HepG2 (cell line): ENCODE results near the gene ROM1. TPM values are rescaled to one million over a fixed set of nuclear protein-coding genes. Genes with fewer than 3 reads are reported as not detected.

Experiments
- ATF7-NPFF ChIP-seq: sonication (generic); formaldehyde crosslinking; IDR thresholded peaks from 2 replicates; pipeline ENCODE4 v1.8.1; 2023; ENCODE audit warnings: mild to moderate bottlenecking, low read depth, missing genetic modification reagents, moderate library complexity
- ATM ChIP-seq: fragments of 450-650 bp; IDR thresholded peaks from 2 replicates; pipeline ENCODE4 v1.7.1; 2017; ENCODE audit warnings: mild to moderate bottlenecking, borderline replicate concordance
- EHMT2 ChIP-seq: fragments of 200-600 bp; sonication (generic); IDR thresholded peaks from 2 replicates; pipeline ENCODE4 v1.7.0; 2017; ENCODE audit warnings: antibody characterized with exemption, low read depth, low read length, borderline replicate concordance
- ERF ChIP-seq: IDR thresholded peaks from 2 replicates; pipeline ENCODE4 v1.6.1; 2018; ENCODE audit warnings: missing biosample characterization, missing genetic modification reagents
- GZF1 ChIP-seq: sonication (generic); formaldehyde crosslinking; IDR thresholded peaks from 2 replicates; pipeline ENCODE4 v1.5.1; 2020; ENCODE audit warnings: mild to moderate bottlenecking, missing genetic modification reagents
- HNF4G ChIP-seq, 2 experiments: sonication (generic) in 1 of 2; formaldehyde crosslinking in 1 of 2; IDR thresholded peaks; 2 replicates each; pipeline versions ENCODE4 v1.4.0 to v1.6.1; 2011 to 2020; ENCODE audit warnings: borderline replicate concordance in 2 of 2, low read depth in 2 of 2, mild to moderate bottlenecking in 2 of 2, low read length in 1 of 2, missing genetic modification reagents in 1 of 2, moderate library complexity in 1 of 2
- HOXD1 ChIP-seq: sonication (generic); formaldehyde crosslinking; IDR thresholded peaks from 2 replicates; pipeline ENCODE4 v1.5.0; 2020; ENCODE audit warnings: missing genetic modification reagents
- IKZF1 ChIP-seq: fragments of 450-650 bp; IDR thresholded peaks from 2 replicates; pipeline ENCODE4 v1.7.1; 2016
- ISX ChIP-seq: sonication (generic); formaldehyde crosslinking; conservative IDR thresholded peaks from 2 replicates; pipeline ENCODE4 v1.5.0; 2020; ENCODE audit warnings: missing genetic modification reagents
- NFIB ChIP-seq: sonication (generic); formaldehyde crosslinking; IDR thresholded peaks from 2 replicates; pipeline ENCODE4 v1.9.0; 2021; ENCODE audit warnings: missing genetic modification reagents, mild to moderate bottlenecking, borderline replicate concordance
- POGZ ChIP-seq: sonication (generic); formaldehyde crosslinking; IDR thresholded peaks from 2 replicates; pipeline ENCODE4 v1.4.0; 2020; ENCODE audit warnings: mild to moderate bottlenecking, missing genetic modification reagents
- SAP130 ChIP-seq: IDR thresholded peaks from 2 replicates; pipeline ENCODE4 v1.6.1; 2016; ENCODE audit warnings: low read depth
- SMC3 ChIP-seq: IDR thresholded peaks from 2 replicates; pipeline ENCODE4 v1.6.1; 2011; ENCODE audit warnings: low read length, improper control_type of control experiment
- SP1 ChIP-seq, 2 experiments: fragments of 450-650 bp in 1 of 2; sonication (generic) in 1 of 2; formaldehyde crosslinking in 1 of 2; IDR thresholded peaks; 2 replicates each; pipeline versions ENCODE4 v1.4.0 to v1.6.1; 2016 to 2020; ENCODE audit warnings: missing genetic modification reagents in 1 of 2
- SPEN ChIP-seq: sonication (generic); formaldehyde crosslinking; IDR thresholded peaks from 2 replicates; pipeline ENCODE4 v1.5.1; 2020; ENCODE audit warnings: low read depth, mild to moderate bottlenecking, missing genetic modification reagents
- SRSF9 ChIP-seq: fragments of 200-400 bp; formaldehyde crosslinking; IDR thresholded peaks from 2 replicates; pipeline ENCODE4 v1.6.1; 2018; ENCODE audit warnings: borderline replicate concordance, mild to moderate bottlenecking, low read depth, low read length; ENCODE audit not compliant: insufficient read depth, poor library complexity, severe bottlenecking
- ZC3H13 ChIP-seq: sonication (generic); formaldehyde crosslinking; IDR thresholded peaks from 2 replicates; pipeline ENCODE4 v1.8.1; 2023; ENCODE audit warnings: mild to moderate bottlenecking, missing genetic modification reagents, moderate library complexity
- ZFP1 ChIP-seq: IDR thresholded peaks from 2 replicates; pipeline ENCODE4 v1.6.1; 2016
- ZMYM3 ChIP-seq: sonication (generic); formaldehyde crosslinking; IDR thresholded peaks from 2 replicates; pipeline ENCODE4 v1.5.1; 2020; ENCODE audit warnings: mild to moderate bottlenecking, missing genetic modification reagents
- ZNF264 ChIP-seq: sonication (generic); formaldehyde crosslinking; IDR thresholded peaks from 2 replicates; pipeline ENCODE4 v1.4.0; 2020; ENCODE audit warnings: missing genetic modification reagents
- ZNF282 ChIP-seq: fragments of 450-650 bp; IDR thresholded peaks from 2 replicates; pipeline ENCODE4 v1.6.1; 2018; ENCODE audit not compliant: partially characterized antibody
- ZNF333 ChIP-seq: sonication (generic); formaldehyde crosslinking; IDR thresholded peaks from 2 replicates; pipeline ENCODE4 v1.4.0; 2020; ENCODE audit warnings: mild to moderate bottlenecking, missing genetic modification reagents, borderline replicate concordance
- ZNF550 ChIP-seq: sonication (generic); formaldehyde crosslinking; IDR thresholded peaks from 2 replicates; pipeline ENCODE4 v1.4.0; 2020; ENCODE audit warnings: mild to moderate bottlenecking, missing genetic modification reagents, borderline replicate concordance
- ZNF720 ChIP-seq: sonication (generic); formaldehyde crosslinking; IDR thresholded peaks from 2 replicates; pipeline ENCODE4 v1.4.0; 2020; ENCODE audit warnings: missing genetic modification reagents
- polyA plus RNA-seq, 8 experiments: library from polyadenylated mRNA; depleted of rRNA in 3 of 8; stranded (reverse) in 7 of 8; unstranded in 1 of 8; fragments of >200 nt; fragmentation: Illumina TruSeq in 4 of 8; extraction: Trizol in 4 of 8; gene quantifications; 2 replicates each; pipeline versions ENCODE4 v1.2.1 to v1.2.3, GENCODE V29; 2011 to 2016; ENCODE audit warnings: low read depth in 4 of 8, missing spikeins in 1 of 8, mixed read lengths in 1 of 8; ENCODE audit not compliant: insufficient read depth in 1 of 8
- total RNA-seq, 5 experiments: library from RNA; depleted of rRNA; stranded (reverse); fragments of >200 nt; fragmentation: Illumina TruSeq; extraction: Trizol; gene quantifications; 2 replicates each; pipeline ENCODE4 v1.2.3, GENCODE V29; 2016; ENCODE audit warnings: low read depth in 1 of 5
- TF ChIP-seq, protein P1 (sequence below): IDR thresholded peaks from 2 replicates; pipeline ENCODE4 v1.6.1; 2012; ENCODE audit warnings: low read depth, low read length, improper control_type of control experiment
- TF ChIP-seq, protein P2 (sequence below): sonication (generic); formaldehyde crosslinking; IDR thresholded peaks from 2 replicates; pipeline ENCODE4 v1.4.0; 2020; ENCODE audit warnings: missing genetic modification reagents, low read depth, mild to moderate bottlenecking, borderline replicate concordance
- TF ChIP-seq, protein P3 (sequence below): sonication (generic); formaldehyde crosslinking; IDR thresholded peaks from 2 replicates; pipeline ENCODE4 v1.4.0; 2020; ENCODE audit warnings: mild to moderate bottlenecking, missing genetic modification reagents

The ROM1 gene
- total and polyA plus RNA-seq, 2 of the 13 experiments (the other 11 are each of a cell fraction or from before 2014, with no cell fraction given), result 1.2 to 2.4 TPM

DNA sequence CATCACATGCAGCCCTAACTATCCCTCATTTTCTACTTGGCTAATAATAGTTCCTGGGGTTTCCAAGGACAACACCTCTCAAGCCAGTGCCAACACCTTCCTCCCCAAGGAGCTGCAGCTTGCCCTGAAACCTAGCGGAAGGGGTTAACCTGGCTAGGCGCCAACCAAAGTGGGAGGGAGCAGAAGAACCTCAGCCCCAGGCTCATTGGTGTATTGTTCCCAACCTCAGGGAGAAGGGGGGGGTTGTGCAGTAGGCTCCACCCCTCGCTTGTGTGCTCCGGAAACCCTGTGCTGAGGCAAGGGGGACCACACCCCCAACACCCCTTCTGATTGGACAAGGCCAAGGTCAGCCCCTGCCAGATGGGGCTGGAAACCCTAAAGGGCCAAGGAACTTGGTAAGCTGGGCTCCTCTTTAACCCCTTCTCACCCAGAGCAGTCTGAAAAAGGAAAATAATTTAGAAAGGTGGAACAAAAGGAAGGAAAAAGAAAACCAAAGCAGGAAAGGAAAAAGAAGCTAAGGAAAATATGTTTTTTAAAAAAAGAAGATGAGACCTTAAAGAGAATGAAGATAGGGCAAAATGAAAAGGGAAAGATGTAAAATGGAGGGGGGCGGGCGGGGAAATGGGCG lies 13.9 kb upstream of the ROM1 start (continued):
- TF ChIP-seq ERF (CRISPR knock-in tag) (0 out of 2 replicates have a peak, but pooled peaks have one; percentile 29), SP1 (IDR thresholded peaks at IDR 0.05) (no peak), SP1 (CRISPR knock-in tag; IDR thresholded peaks at IDR 0.05) (peak; percentile 78), SRSF9 (no peak), SAP130 (CRISPR knock-in tag) (peak; percentile 87), POGZ (CRISPR knock-in tag) (peak; percentile 42; the same call in 1 of the 2 replicates), ZC3H13 (no peak), ZFP1 (CRISPR knock-in tag) (no peak), HNF4G (IDR thresholded peaks at IDR 0.05; ENCODE audit: borderline replicate concordance, low read depth, low read length) (peak; percentile 17; the same call in 1 of the 2 replicates), HNF4G (CRISPR knock-in tag; IDR thresholded peaks at IDR 0.05; ENCODE audit: borderline replicate concordance, low read depth) (no peak), SMC3 (no peak), GZF1 (CRISPR knock-in tag) (no peak), EHMT2 (no peak), HOXD1 (CRISPR knock-in tag) (peak; percentile 72; the same call in 1 of the 2 replicates), ATM (no peak), SPEN (CRISPR knock-in tag) (peak; percentile 67), NFIB (CRISPR knock-in tag) (no peak), IKZF1 (no peak), ISX (CRISPR knock-in tag) (no peak), ATF7-NPFF (CRISPR knock-in tag) (no peak), ZNF264 (CRISPR knock-in tag) (no peak), ZNF333 (CRISPR knock-in tag) (no peak), ZNF550 (CRISPR knock-in tag) (no peak), ZMYM3 (CRISPR knock-in tag) (peak; percentile 29), ZNF720 (no peak), ZNF282 (no peak)
- TF ChIP-seq, protein P1, sequence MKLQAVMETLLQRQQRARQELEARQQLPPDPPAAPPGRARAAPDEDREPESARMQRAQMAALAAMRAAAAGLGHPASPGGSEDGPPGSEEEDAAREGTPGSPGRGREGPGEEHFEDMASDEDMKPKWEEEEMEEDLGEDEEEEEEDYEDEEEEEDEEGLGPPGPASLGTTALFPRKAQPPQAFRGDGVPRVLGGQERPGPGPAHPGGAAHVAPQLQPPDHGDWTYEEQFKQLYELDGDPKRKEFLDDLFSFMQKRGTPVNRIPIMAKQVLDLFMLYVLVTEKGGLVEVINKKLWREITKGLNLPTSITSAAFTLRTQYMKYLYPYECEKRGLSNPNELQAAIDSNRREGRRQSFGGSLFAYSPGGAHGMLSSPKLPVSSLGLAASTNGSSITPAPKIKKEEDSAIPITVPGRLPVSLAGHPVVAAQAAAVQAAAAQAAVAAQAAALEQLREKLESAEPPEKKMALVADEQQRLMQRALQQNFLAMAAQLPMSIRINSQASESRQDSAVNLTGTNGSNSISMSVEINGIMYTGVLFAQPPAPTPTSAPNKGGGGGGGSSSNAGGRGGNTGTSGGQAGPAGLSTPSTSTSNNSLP, result no peak
- TF ChIP-seq, protein P2, sequence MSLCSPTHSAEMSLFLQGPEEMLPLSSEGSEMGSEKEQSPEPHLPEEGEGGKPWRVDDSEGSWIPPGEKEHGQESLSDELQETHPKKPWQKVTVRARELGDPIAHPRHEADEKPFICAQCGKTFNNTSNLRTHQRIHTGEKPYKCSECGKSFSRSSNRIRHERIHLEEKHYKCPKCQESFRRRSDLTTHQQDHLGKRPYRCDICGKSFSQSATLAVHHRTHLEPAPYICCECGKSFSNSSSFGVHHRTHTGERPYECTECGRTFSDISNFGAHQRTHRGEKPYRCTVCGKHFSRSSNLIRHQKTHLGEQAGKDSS (CRISPR knock-in tag), result no peak; the same call in 1 of the 2 replicates
- TF ChIP-seq, protein P3, sequence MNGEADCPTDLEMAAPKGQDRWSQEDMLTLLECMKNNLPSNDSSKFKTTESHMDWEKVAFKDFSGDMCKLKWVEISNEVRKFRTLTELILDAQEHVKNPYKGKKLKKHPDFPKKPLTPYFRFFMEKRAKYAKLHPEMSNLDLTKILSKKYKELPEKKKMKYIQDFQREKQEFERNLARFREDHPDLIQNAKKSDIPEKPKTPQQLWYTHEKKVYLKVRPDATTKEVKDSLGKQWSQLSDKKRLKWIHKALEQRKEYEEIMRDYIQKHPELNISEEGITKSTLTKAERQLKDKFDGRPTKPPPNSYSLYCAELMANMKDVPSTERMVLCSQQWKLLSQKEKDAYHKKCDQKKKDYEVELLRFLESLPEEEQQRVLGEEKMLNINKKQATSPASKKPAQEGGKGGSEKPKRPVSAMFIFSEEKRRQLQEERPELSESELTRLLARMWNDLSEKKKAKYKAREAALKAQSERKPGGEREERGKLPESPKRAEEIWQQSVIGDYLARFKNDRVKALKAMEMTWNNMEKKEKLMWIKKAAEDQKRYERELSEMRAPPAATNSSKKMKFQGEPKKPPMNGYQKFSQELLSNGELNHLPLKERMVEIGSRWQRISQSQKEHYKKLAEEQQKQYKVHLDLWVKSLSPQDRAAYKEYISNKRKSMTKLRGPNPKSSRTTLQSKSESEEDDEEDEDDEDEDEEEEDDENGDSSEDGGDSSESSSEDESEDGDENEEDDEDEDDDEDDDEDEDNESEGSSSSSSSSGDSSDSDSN (CRISPR knock-in tag), result 0 out of 2 replicates have a peak, but pooled peaks have one; percentile 28
